HEK293 (cell line): Measurements from ENCODE around the gene SIDT2.

ENCODE experiments used
- CTCF ChIA-PET: fragments of 350-600 bp; formaldehyde crosslinking; extraction: SDS; loops from one replicate; lab custom pipeline; 2021; ENCODE audit warnings: antibody characterized with exemption; lab: Yijun Ruan, JAX
- POLR2A ChIA-PET: fragments of 300-600 bp; formaldehyde crosslinking; extraction: SDS; loops from one replicate; lab custom pipeline; 2020; ENCODE audit warnings: antibody characterized with exemption, inconsistent platforms; lab: Yijun Ruan, JAX
- H3K27ac ChIP-seq: fragments of 200-500 bp; sonication (Bioruptor generic); 2 replicates; pipeline ENCODE4 v1.5.1; 2014; ENCODE audit warnings: low read depth, low read length, control low read depth, inconsistent platforms; ENCODE audit errors: extremely low read depth
- H3K36me3 ChIP-seq, 2 experiments: fragments of 200-500 bp in 1 of 2; sonication (Bioruptor generic) in 1 of 2; 1 replicate in 1 of 2; 2 replicates in 1 of 2; pipeline ENCODE4 v1.5.1; 2014 to 2017; ENCODE audit warnings: inconsistent platforms in 2 of 2, low read length in 2 of 2; ENCODE audit not compliant: control insufficient read depth in 2 of 2, insufficient read depth in 1 of 2
- H3K4me1 ChIP-seq: fragments of 200-500 bp; sonication (Bioruptor generic); 2 replicates; pipeline ENCODE4 v1.5.1; 2014; ENCODE audit warnings: mild to moderate bottlenecking, low read length, inconsistent platforms; ENCODE audit not compliant: control insufficient read depth, insufficient read depth
- H3K4me3 ChIP-seq: 2 replicates; pipeline ENCODE4 v1.5.1; 2011; ENCODE audit warnings: low read depth, mild to moderate bottlenecking, control low read depth, low read length, moderate library complexity
- H3K9me3 ChIP-seq: fragments of 200-500 bp; sonication (Bioruptor generic); 2 replicates; pipeline ENCODE4 v1.5.1; 2014; ENCODE audit warnings: low read depth, low read length, inconsistent platforms; ENCODE audit not compliant: control insufficient read depth, insufficient read depth
- BCL11B ChIP-seq: fragments of 450-650 bp; formaldehyde crosslinking; IDR thresholded peaks from 2 replicates; pipeline ENCODE4 v1.5.1; 2016; ENCODE audit warnings: low read depth, missing biosample characterization, missing genetic modification characterization
- KLF16 ChIP-seq: fragments of 450-650 bp; formaldehyde crosslinking; IDR thresholded peaks from 2 replicates; pipeline ENCODE4 v1.5.1; 2017; ENCODE audit warnings: missing biosample characterization, missing genetic modification characterization
- OSR2 ChIP-seq: fragments of 450-650 bp; formaldehyde crosslinking; IDR thresholded peaks from 2 replicates; pipeline ENCODE4 v1.5.1; 2016; ENCODE audit warnings: missing biosample characterization, missing genetic modification characterization
- PATZ1 ChIP-seq: fragments of 450-650 bp; formaldehyde crosslinking; IDR thresholded peaks from 2 replicates; pipeline ENCODE4 v1.5.1; 2016; ENCODE audit warnings: missing biosample characterization, missing genetic modification characterization
- SALL2 ChIP-seq: fragments of 450-650 bp; formaldehyde crosslinking; IDR thresholded peaks from 2 replicates; pipeline ENCODE4 v1.5.0; 2017; ENCODE audit warnings: missing biosample characterization, mild to moderate bottlenecking, missing genetic modification characterization, borderline replicate concordance
- SCRT1 ChIP-seq: fragments of 450-650 bp; formaldehyde crosslinking; IDR thresholded peaks from 2 replicates; pipeline ENCODE4 v1.5.1; 2016; ENCODE audit warnings: missing biosample characterization, missing genetic modification characterization, borderline replicate concordance
- SCRT2 ChIP-seq: fragments of 450-650 bp; formaldehyde crosslinking; IDR thresholded peaks from 2 replicates; pipeline ENCODE4 v1.5.1; 2016; ENCODE audit warnings: missing biosample characterization, missing genetic modification characterization
- SP2 ChIP-seq: fragments of 450-650 bp; formaldehyde crosslinking; IDR thresholded peaks from 2 replicates; pipeline ENCODE4 v1.5.1; 2016; ENCODE audit warnings: missing biosample characterization, missing genetic modification characterization
- SP7 ChIP-seq: fragments of 450-650 bp; formaldehyde crosslinking; IDR thresholded peaks from 2 replicates; pipeline ENCODE4 v1.5.1; 2016; ENCODE audit warnings: missing biosample characterization, missing genetic modification characterization
- ZBTB11 ChIP-seq: fragments of 450-650 bp; formaldehyde crosslinking; conservative IDR thresholded peaks from 2 replicates; pipeline ENCODE4 v1.5.1; 2016; ENCODE audit warnings: low read depth, missing biosample characterization, missing genetic modification characterization
- ZBTB26 ChIP-seq: fragments of 450-650 bp; formaldehyde crosslinking; optimal IDR thresholded peaks from 2 replicates; pipeline ENCODE3; 2016; ENCODE audit warnings: missing biosample characterization, mild to moderate bottlenecking, missing genetic modification characterization
- ZFP69B ChIP-seq: fragments of 450-650 bp; formaldehyde crosslinking; IDR thresholded peaks from 2 replicates; pipeline ENCODE4 v1.5.1; 2016; ENCODE audit warnings: missing biosample characterization, missing genetic modification characterization
- ZNF211 ChIP-seq: fragments of 450-650 bp; formaldehyde crosslinking; IDR thresholded peaks from 2 replicates; pipeline ENCODE4 v1.5.1; 2016; ENCODE audit warnings: low read depth, missing biosample characterization, missing genetic modification characterization
- ZNF214 ChIP-seq: fragments of 450-650 bp; formaldehyde crosslinking; IDR thresholded peaks from 2 replicates; pipeline ENCODE4 v1.5.1; 2017; ENCODE audit warnings: missing biosample characterization, mild to moderate bottlenecking, missing genetic modification characterization, borderline replicate concordance
- ZNF239 ChIP-seq: fragments of 450-650 bp; formaldehyde crosslinking; IDR thresholded peaks from 2 replicates; pipeline ENCODE4 v1.5.1; 2016; ENCODE audit warnings: missing biosample characterization, missing genetic modification characterization
- ZNF37A ChIP-seq: fragments of 450-650 bp; IDR thresholded peaks from 2 replicates; pipeline ENCODE4 v1.5.1; 2018; ENCODE audit warnings: missing biosample characterization, missing genetic modification characterization
- ZNF449 ChIP-seq: fragments of 450-650 bp; formaldehyde crosslinking; IDR thresholded peaks from 2 replicates; pipeline ENCODE4 v1.5.1; 2017; ENCODE audit warnings: missing biosample characterization, mild to moderate bottlenecking, missing genetic modification characterization, moderate library complexity
- ZNF596 ChIP-seq: fragments of 450-650 bp; IDR thresholded peaks from 2 replicates; pipeline ENCODE4 v1.5.0; 2018; ENCODE audit warnings: missing biosample characterization, mild to moderate bottlenecking, missing genetic modification characterization, moderate library complexity
- ZNF621 ChIP-seq: fragments of 450-650 bp; formaldehyde crosslinking; IDR thresholded peaks from 2 replicates; pipeline ENCODE4 v1.5.1; 2017; ENCODE audit warnings: missing biosample characterization, missing genetic modification characterization
- ZNF629 ChIP-seq: fragments of 450-650 bp; formaldehyde crosslinking; IDR thresholded peaks from 2 replicates; pipeline ENCODE4 v1.5.1; 2017; ENCODE audit warnings: missing biosample characterization, missing genetic modification characterization
- ZNF692 ChIP-seq: fragments of 450-650 bp; formaldehyde crosslinking; IDR thresholded peaks from 2 replicates; pipeline ENCODE4 v1.5.1; 2016; ENCODE audit warnings: missing biosample characterization, missing genetic modification characterization
- ZNF76 ChIP-seq: fragments of 450-650 bp; formaldehyde crosslinking; IDR thresholded peaks from 2 replicates; pipeline ENCODE4; 2016; ENCODE audit warnings: low read depth, missing biosample characterization, missing genetic modification characterization, borderline replicate concordance

SIDT2 gene

GRCh38 chr11:117143871-117144476 is 34.6 kb upstream of the SIDT2 start, which contains the start of gene PAFAH1B2 (continued):
- TF ChIP-seq ZNF211 (tag by site-specific recombination) = no peak
- no peak for TF ChIP-seq SALL2 (tag by site-specific recombination)
- peak; percentile 92 for TF ChIP-seq SP2 (tag by site-specific recombination)

GRCh38 chr11:117144477-117145392 is 33.8 kb upstream of the SIDT2 start:
- Histone ChIP-seq H3K4me3 (peak overlapping the region; percentile 94), H3K4me1 (no peaks in the 10 kb centered on the region), H3K27ac (peak overlapping the region; percentile 82), H3K9me3 (no peaks in the 10 kb centered on the region), H3K36me3 (peaks cover 0 to 39% of the 10 kb centered on the region in 2 experiments; a peak in 2 of 3 replicates)
- ChIA-PET POLR2A (interaction anchor here (0.7 to 2.8 kb wide), 16 partner anchors 17 to 371 kb away, joined by 3 to 28 read pairs (median 5); partner anchors contain the start of genes PCSK7, SIDT2, SIK3 and ZPR1), CTCF (interaction anchor here (0.7 to 1.9 kb wide), 12 partner anchors 24 to 454 kb away, joined by 3 to 12 read pairs (median 4); partner anchors contain the start of genes APOA5, PCSK7 and SIDT2)
- TF ChIP-seq OSR2 (tag by site-specific recombination) = no peak
- no peak for TF ChIP-seq ZNF37A
- peak; percentile 83 for TF ChIP-seq ZNF449
- TF ChIP-seq BCL11B (tag by site-specific recombination) = 0 out of 2 replicates have a peak, but pooled peaks have one; percentile 23
- TF ChIP-seq KLF16 (tag by site-specific recombination) = peak; percentile 19; the same call in 1 of the 2 replicates
- TF ChIP-seq ZNF596 = 0 out of 2 replicates have a peak, but pooled peaks have one; percentile 2
- TF ChIP-seq ZNF76 (tag by site-specific recombination) = peak; percentile 42; the same call in 1 of the 2 replicates
- TF ChIP-seq ZNF214 = no peak
- no peak for TF ChIP-seq ZNF239 (tag by site-specific recombination)
- TF ChIP-seq ZNF621 (tag by site-specific recombination) = no peak
- TF ChIP-seq SCRT1 (tag by site-specific recombination) = no peak
- peak; percentile 74 for TF ChIP-seq SCRT2 (tag by site-specific recombination)
- peak; percentile 95 for TF ChIP-seq ZNF692 (tag by site-specific recombination)
- TF ChIP-seq ZNF629 (tag by site-specific recombination) = no peak
- TF ChIP-seq ZFP69B = peak; percentile 82
- peak; percentile 71 for TF ChIP-seq ZBTB26 (tag by site-specific recombination)
- no peak for TF ChIP-seq SP7 (tag by site-specific recombination)
- peak; percentile 21 for TF ChIP-seq ZBTB11 (tag by site-specific recombination)
- TF ChIP-seq PATZ1 (tag by site-specific recombination) = 0 out of 2 replicates have a peak, but pooled peaks have one; percentile 7
